ENCODE measurements around the gene AS3MT.
A peak's percentile ranks its signal among the peaks of the same experiment; 100 is the strongest.
"Not testable (repeated sequence)": the region's sequence is repeated elsewhere in the genome, so short reads cannot be mapped to it uniquely, and the experiment has no call there.

AS3MT gene

GRCh38 chr10:102869258-102870198 is at the start of gene AS3MT:
Gene AS3MT (plus strand): TSS chr10:102869470. CDS start chr10:102869593, 123 bp downstream.
- no peak for DNase-seq

- not testable (repeated sequence) for DNase-seq
These were observed 49.3 kb upstream of the AS3MT start for GRCh38 chr10:102820008-102820407.

GRCh38 chr10:102822222-102822621 is 47.0 kb upstream of the AS3MT start:
- DNase-seq, result no peak

GRCh38 chr10:102824664-102825063 is 44.6 kb upstream of the AS3MT start:
- DNase-seq, result no peak

- DNase-seq, result no peak
These were observed 43.0 kb upstream of the AS3MT start for GRCh38 chr10:102826148-102826796.

- DNase-seq, result no peak
These were observed 41.7 kb upstream of the AS3MT start for GRCh38 chr10:102827597-102827975.

- DNase-seq, result no peak
These were observed 37.8 kb upstream of the AS3MT start for GRCh38 chr10:102831322-102832071.

GRCh38 chr10:102832248-102832647 is 37.0 kb upstream of the AS3MT start:
- no peak for DNase-seq

GRCh38 chr10:102832987-102833386 is 36.3 kb upstream of the AS3MT start:
- DNase-seq, result no peak

- DNase-seq, result no peak
These were observed 35.1 kb upstream of the AS3MT start for GRCh38 chr10:102834143-102834542.

- DNase-seq, result peak; percentile 66 to 77
These were observed 34.2 kb upstream of the AS3MT start for GRCh38 chr10:102835007-102835482.

GRCh38 chr10:102837230-102837721 is 32.0 kb upstream of the AS3MT start, which contains the start of gene CYP17A1:
Gene CYP17A1 (minus strand): TSS chr10:102837413. CDS start chr10:102837361, 52 bp downstream.
- DNase-seq, result no peak

GRCh38 chr10:102838276-102838927 is 30.9 kb upstream of the AS3MT start:
- DNase-seq, result not testable (repeated sequence)

- no peak for DNase-seq
These were observed 27.4 kb upstream of the AS3MT start for GRCh38 chr10:102841827-102842345.

- DNase-seq, result not testable (repeated sequence)
These were observed 26.1 kb upstream of the AS3MT start for GRCh38 chr10:102843139-102843538.

- DNase-seq, result not testable (repeated sequence)
These were observed 25.0 kb upstream of the AS3MT start for GRCh38 chr10:102844190-102844776.

GRCh38 chr10:102845352-102845902 is 23.8 kb upstream of the AS3MT start:
- no peak for DNase-seq

- no peak for DNase-seq
These were observed 19.2 kb upstream of the AS3MT start for GRCh38 chr10:102850025-102850518.

- DNase-seq, result not testable (repeated sequence)
These were observed 16.0 kb upstream of the AS3MT start for GRCh38 chr10:102853237-102853636.

GRCh38 chr10:102855731-102856436 is 13.4 kb upstream of the AS3MT start:
- not testable (repeated sequence) for DNase-seq
